ENCODE measurements around the gene LDHAL6B.
"Not testable (repeated sequence)": the region's sequence is repeated elsewhere in the genome, so short reads cannot be mapped to it uniquely, and the experiment has no call there.

The LDHAL6B gene

DNA sequence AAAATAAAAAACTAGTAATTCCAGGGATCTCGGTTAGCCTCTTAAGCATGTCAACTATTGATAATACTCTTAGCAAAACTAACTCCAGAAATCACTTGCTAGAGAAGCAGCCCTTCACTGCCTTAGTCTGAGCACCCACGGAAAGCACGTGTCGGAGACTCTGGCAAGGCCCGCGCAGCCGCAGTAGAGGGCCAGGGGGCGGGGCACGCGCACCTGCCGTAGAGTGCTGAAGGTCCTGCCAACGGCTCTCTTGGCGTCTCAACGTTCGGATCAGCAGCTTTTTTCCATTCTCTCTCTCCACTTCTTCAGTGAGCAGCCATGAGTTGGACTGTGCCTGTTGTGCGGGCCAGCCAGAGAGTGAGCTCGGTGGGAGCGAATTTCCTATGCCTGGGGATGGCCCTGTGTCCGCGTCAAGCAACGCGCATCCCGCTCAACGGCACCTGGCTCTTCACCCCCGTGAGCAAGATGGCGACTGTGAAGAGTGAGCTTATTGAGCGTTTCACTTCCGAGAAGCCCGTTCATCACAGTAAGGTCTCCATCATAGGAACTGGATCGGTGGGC is at the start of gene LDHAL6B:
Gene LDHAL6B (plus strand): TSS at position 221 of the 561 bp plus-strand sequence. CDS start 98 bp downstream, at position 319.
- no peak for DNase-seq

GRCh38 chr15:59157396-59157795 is 49.2 kb upstream of the LDHAL6B start:
- no peak for DNase-seq

DNA sequence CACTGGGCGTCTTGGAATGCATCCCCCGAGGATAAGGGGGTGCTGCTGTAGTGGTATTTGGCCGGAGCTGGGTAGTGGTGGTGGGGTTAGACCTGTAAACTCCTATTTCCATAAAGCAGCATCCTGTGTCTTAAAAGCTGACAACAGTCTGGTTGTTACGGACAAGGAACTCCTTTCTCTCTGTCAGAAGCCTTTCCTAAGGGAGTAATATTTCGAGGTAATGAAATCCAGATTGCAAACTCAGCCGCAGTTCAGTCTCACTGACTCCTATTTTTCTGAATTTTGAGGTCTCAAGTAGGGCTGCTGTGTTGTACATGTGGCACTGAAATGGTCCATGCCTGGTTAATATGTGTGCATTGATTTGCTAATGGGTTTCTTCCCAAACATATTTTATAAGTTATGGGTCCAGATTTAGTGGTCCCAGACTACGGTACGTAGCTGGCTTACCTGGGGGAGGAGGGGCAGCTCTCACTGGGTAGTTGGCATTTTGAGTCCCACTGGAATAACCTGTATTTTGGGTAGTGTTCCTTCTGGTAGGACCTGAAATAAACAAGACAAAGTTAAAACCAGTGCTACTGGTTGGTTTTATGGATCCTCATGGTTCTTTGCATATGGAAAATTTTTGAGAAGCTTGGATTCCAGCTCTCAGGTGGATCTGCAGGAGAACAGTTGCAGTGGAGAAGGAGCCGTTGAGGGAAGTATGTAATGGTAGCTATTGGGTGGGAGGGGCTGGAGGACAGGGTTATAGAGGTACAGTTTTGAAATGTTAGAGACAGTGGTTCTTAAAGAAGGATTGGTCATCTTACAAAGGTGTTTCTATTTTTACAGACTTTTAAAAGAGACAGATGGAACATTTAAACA is 48.6 kb upstream of the LDHAL6B start:
- no peak for DNase-seq

DNA sequence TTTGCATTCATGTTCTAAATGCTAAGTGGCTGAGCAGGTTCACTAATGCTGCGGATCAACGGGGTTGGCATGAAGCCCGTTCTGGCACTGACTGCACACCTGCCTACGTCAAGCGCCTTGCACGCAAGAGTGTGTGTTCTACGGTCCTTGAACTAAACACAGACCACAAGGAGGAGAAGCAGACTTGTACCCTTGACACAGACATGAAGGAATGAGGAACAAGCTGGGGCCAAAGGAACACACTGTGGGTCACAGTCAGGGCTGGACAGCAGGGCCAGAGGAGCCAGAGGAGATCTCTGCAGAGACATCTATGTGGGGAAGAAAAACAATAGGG is 48.0 kb upstream of the LDHAL6B start:
- no peak for DNase-seq

DNA sequence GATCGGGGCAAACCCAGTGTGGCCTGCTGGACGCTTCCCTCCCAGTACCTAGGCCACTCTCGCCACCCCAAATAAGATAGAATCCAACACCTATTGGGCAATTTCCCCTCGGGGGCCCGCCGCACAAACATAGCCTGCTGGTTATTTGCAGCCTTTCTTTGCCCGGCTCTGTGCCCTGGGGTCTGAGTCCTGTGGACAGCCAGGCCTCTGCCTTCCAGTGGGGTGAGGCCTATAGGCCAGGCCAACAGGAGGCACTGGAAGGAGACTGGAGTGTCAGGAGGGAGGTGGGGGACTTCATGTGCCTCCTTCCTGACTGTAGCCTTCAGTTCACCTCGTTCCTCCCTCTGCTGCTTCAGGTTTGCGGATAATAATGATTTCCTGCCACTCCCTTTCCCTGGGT is 47.4 kb upstream of the LDHAL6B start:
- no peak for DNase-seq

DNA sequence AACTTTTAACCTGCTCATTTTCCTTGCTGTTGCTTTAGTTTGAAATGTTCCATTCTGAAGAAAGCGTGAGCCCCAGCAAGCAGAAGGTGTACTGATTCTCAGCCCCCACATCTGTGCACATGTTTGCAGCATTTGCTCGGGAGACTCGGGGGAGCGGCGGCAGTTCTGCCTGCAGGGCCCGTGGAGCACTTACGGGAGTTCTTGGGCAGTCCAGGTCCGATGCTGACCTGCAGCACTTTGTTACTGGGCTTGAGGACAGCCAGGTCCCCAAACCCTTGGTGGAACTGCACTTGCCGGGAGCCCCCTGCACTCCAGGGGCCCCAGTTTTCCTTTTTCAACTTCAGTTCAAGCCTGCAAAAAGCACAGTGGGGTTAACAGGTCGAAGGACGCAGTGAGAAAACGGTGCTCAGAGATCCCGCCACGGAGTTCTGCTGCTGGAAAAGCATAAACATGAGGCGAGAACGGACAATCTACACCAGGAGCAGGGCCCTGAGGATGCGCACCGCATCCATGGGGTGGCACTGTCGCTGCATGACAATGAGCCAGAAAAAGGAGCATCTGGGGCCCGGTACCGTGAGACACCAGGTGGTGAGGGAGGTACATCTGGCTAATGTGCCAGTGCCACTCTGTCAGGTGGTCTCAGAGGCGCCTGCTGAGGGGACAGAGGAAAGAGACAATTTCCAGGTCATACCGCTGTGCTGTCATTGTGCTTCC is 45.6 kb upstream of the LDHAL6B start:
- DNase-seq: peak in 1 of 2 donors; percentile 23

- not testable (repeated sequence) for DNase-seq
Measured at GRCh38 chr15:59162080-59162479, 44.6 kb upstream of the LDHAL6B start.

GRCh38 chr15:59165726-59166125 is 40.9 kb upstream of the LDHAL6B start:
- no peak for DNase-seq

DNA sequence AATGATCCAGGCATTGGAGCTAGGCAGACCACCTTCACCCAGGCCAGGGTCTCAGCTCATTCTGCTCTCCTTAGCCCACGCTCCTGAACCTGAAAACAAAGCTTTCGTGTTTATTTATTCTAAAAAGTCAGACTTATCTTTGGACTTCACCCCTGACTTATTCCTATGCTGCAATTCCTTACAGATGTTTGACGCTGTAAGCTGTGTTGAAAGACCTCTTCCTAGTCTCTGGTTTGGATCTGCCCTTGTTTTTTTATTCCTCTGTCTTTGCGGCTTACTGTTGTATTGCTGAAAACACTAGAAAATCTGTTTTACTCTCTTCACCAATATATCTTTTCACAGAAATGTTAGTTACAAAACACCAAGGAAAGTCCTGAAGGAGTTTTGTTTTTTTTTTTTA is 40.5 kb upstream of the LDHAL6B start:
- DNase-seq: no peak

DNA sequence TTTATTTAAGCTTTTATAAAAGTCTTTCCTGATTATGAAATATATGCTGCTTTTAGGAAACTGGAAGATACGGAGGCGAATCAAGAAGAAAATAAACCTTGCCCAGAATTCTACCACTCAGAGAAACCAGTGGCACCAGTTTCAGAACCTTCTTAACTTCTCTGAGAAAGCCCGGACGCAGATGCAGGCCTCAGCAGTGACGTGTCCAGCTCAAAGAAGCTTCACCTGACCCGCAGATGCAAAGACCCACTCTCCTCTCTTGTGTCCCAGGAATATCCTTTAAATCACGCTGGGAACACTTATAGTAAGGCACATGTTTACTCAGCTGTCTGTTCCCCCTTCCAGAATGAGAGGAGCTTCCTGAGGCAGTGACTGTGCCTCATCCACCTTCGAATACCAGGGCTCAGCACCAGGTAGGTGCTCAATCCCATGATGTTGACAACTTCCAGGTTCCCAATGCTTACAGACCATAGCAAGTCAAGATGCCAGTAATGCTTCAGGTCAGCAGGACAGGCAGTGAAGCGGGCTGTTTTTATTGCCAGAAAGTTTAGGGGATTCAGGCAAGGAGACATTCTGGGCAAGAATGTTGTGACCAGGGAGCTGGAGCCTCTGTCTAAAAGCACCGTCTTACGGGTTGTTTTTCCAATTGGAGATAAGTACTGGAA is 39.9 kb upstream of the LDHAL6B start:
- DNase-seq: no peak

- DNase-seq: no peak
Measured at GRCh38 chr15:59168536-59168935, 38.1 kb upstream of the LDHAL6B start.

GRCh38 chr15:59169251-59169708 is 37.4 kb upstream of the LDHAL6B start:
- DNase-seq: no peak

GRCh38 chr15:59170295-59171066 is 36.2 kb upstream of the LDHAL6B start:
- DNase-seq: no peak

- DNase-seq: no peak
Measured at GRCh38 chr15:59171067-59171397, 35.6 kb upstream of the LDHAL6B start.

GRCh38 chr15:59172289-59172901 is 34.2 kb upstream of the LDHAL6B start:
- no peak for DNase-seq

GRCh38 chr15:59173194-59173593 is 33.4 kb upstream of the LDHAL6B start:
- DNase-seq: no peak

DNA sequence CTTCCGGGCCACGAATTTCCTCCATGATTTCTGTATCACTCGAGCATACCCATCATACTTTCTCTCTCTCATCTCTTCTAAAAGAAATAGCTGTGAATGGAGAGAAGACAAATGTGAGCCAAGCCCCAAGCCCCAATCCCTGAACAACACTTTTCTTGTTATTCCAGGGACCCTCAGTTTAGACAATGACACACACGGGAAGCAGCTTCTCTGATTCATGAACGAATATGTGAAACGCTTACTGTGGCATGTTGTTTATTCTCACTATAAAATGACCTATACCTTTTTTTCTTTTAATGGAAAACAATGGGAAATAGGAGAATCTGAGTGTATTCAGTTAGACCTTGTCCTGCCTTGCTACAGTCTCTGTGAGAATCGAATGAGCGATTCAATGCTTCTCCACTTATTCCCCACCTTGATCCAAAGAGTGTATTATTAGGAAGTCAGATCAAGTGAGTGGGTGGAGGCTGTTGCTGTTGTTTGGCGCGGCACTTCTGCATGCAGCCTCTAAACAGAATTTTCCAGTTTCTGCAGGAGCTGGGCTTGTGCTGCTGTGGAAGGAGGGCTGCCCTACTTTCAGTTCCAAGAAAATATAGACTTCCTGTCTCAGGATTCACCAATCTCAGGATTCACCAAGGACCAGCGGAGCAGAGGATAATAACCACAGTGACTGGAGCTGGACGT is 32.4 kb upstream of the LDHAL6B start:
- DNase-seq: no peak

GRCh38 chr15:59174835-59175831 is 31.5 kb upstream of the LDHAL6B start:
- DNase-seq: peak; percentile 33 to 42

- no peak for DNase-seq
Measured at GRCh38 chr15:59176653-59177316, 29.9 kb upstream of the LDHAL6B start.

DNA sequence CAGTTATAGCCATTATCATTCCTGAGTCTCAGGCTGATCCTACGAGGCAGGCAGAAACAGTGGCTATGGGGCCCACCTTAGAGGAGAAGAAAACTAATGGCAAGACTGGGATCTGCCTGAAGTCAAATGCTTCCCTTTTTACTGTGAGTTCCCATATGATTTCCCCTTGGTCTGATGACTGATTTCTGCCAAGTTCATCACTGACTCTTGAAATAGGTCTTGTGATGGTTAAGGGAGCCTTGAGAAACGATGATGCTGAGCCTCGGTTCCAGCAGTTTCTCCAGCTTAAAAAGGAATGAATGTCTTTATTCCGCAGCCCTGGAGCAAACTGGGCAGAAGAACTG is 29.4 kb upstream of the LDHAL6B start:
- DNase-seq: peak; percentile 1 to 27

All from CD4-positive, alpha-beta T cell treated with Interferon alpha-2 for 1 hour (primary cell).